HG03045 (cell line): Measurements from ENCODE around the gene CMTM5.

ENCODE experiments used
- ATAC-seq: cut with Tn5 transposase; IDR thresholded peaks from one replicate; pipeline ENCODE4 v1.9.1; 2021; ENCODE audit warnings: mild to moderate bottlenecking, moderate library complexity; ENCODE audit not compliant: unreplicated experiment

Gene CMTM5

GRCh38 chr14:23376482-23377197 lies at the start of gene CMTM5:
Gene CMTM5 (plus strand): TSS chr14:23377046. CDS start chr14:23377252, 206 bp downstream.
- no peak for ATAC-seq

DNA sequence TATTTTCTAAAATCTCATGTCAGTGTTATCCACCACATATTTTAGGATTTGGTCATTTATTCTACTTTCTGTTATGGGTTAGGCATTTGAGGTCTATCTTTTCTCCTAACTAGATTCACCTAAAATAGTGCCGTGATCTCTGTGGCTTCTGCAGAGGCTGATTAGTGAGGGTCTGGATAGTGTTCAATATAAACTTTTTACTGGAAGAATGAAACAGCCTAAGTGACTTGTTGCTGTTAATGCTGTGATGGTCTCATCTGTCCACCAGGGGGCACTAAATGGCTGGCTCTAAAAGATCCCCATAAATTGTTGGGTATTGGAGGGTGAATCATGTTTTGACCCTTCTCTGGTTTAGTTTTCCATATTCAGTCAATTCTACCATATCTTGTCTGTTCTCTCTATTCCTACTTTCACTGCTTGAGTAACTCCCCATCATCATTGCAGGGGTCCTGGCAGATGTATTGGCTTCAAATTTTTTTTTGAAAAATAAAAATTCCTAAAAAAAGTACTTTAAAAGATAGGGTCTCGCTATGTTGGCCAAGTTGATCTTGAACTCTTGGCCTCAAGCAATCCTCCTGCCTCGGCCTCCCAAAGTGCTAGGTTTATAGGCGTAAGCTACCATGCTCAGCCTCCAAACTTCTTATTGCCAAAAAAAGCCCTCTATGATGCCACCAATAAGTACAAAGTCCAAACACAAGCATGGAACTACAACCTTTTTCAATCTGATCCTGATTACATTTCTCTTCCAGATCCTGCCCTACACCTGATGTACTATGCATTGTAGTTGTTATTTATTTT lies 48.7 kb upstream of the CMTM5 start:
- ATAC-seq, result no peak

DNA sequence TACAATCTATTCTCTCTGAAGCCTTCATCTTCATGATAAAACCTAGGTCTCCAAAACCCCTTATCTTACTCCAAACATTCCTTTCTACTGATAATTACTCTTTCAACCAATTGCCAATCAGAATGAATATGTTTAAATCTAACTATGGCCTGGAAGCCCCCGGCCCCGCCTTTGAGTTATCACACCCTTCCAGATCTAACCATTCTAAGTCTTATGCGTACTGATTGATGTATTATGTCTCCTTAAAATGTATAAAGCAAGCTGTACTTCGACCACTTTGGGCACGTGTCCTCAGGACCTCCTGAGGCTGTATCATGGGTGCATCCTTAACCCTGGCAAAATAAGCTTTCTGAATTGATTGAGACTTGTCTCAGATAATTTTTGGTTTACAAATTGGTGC lies 41.2 kb upstream of the CMTM5 start:
- ATAC-seq, result no peak

- ATAC-seq, result no peak
Measured at GRCh38 chr14:23339506-23340268, 37.2 kb upstream of the CMTM5 start.

DNA sequence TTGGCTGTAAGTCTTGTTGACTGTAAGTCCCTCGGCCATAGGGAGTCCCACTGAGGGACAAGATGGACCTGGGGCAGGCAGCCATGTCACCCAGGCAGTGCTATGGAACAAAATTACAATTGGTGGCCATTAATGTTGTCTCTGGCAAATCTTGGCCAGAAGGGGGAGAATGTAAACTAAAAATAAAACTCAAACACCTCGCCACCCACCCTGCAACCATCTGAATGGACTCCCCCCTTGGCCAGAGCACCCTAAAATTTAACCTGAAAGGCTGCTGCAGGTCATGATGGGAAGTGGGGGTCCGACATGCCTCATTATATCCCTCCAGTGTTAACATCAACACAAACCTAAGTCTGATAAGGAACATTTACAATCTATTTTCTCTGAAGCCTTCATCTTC lies 32.4 kb upstream of the CMTM5 start:
- ATAC-seq, result no peak

GRCh38 chr14:23345987-23346692 lies 30.7 kb upstream of the CMTM5 start:
- no peak for ATAC-seq

- no peak for ATAC-seq
Measured at GRCh38 chr14:23346693-23347405, 30.0 kb upstream of the CMTM5 start.

GRCh38 chr14:23347406-23348296 lies 29.2 kb upstream of the CMTM5 start:
- ATAC-seq, result no peak

DNA sequence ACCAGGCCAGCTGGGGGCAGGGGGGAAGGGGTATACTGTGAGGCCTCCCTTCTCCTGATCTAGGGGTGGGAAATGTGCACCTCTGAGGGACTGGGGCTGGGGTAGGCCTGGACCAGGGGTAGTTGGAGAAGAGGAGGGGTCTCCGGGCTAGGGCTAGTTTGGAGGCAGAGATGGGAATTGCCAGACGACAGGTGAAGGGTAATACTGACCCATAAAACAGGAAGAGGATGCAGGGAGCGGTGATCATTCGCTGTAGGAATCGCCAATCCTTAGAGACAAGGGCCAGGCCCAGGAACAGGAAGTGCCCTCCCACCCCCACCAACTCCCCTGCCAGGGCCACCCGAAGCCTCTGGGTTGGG lies 28.6 kb upstream of the CMTM5 start:
- no peak for ATAC-seq

- ATAC-seq, result no peak
Measured at GRCh38 chr14:23349156-23349845, 27.5 kb upstream of the CMTM5 start.

DNA sequence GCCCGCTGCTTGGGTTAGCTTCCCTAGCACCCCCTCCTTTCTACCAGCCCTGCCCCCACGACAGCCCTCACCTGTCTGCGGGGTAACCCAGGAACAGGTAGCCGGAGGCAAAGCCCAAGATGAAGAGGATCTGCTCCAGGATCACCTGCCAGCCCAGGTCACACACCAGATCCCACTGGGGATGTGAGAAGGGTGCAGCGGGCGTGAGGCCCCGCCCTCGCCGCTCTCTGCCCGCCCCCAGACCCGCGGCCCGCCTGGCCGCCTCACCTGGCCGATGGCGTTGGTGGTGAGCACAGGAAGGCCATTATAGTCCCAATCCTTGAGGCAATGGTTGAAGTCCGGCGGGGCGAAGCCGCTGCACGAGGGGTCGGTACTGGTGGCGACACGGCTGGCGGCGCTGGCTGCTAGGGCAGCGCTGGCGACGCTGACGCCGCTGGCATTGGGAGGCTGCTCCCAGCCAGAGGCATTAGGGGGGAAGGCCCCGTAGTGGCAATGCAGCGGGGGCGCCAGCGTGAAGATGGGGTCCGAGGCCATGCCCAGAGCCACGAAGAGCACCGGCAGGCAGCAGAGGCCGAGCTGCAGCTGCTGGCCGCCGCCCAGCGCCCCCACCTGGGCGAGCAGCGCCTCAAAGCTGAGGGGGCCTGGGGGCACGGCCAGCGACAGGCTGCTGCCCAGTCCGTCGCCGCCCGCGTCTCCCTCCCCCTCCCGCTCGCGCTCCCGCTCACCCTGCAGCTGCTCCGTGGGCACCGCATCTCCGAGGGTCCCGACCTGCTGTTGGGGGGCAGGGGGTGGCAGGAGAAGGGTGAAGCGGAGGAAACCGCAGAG lies 25.0 kb upstream of the CMTM5 start:
- ATAC-seq, result no peak

DNA sequence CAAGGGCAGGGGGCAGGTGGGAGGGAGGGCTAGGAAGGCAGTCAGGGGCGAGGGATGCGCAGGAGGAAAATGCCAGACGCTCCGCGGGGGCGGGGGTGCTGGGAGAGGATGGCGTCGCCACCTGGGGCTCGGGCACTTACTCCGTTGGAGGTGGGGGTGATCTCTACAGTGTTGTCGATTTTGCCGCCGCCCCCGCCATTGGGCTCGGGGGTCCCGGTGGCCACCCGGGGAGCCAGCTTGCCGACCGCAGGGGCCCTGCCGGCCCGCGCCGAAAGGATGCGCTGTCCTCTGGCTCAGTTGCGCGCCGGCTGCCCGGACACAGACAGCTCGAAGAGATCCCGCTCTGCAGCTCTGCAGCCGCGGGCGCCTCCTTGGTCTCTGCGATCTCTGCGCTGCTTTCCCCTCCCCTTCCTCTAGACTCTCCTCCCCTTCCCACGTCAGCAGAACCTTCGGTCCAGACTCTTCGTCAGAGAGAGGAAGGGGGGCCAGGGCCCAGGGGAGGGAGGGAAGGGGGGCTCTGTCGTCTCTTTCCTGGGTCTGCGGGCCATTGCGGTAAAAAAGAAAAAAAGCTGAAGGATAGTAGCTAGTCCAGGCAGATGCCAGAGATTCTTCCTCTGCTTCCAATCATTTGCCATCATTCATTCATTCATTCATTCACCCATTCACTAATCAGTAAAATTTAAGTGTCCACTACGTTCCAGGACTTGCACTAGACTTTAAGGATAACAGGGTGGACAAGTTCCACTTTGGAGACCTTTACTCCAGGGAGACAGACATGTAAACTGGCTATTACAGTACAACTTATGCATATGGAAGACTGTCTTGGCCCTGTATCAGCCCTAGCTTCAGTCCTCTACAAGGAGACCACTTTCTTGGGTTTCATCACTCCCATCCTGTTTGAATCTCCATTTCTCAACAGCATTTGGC lies 24.1 kb upstream of the CMTM5 start, which contains the start of gene SLC22A17:
SLC22A17 (minus strand) TSS at position 382 of the 927 bp plus-strand sequence.
- ATAC-seq, result no peak

DNA sequence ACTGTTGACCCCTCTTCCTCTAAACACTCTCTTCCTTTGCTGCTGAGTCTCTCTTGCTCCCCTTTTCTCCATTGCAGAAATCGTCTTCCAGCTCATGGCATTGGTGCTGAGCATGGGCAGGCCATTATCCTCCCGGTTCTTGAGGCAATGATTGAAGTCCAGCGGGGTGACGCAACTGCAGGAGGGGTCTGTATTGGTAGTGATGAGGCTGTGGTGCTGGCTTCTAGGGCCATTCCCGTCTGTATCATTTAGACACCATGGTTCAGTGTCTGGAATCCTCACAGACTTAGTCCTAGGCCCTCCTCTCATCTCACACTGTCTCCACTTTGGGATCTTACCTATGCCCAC lies 23.4 kb upstream of the CMTM5 start:
- no peak for ATAC-seq

DNA sequence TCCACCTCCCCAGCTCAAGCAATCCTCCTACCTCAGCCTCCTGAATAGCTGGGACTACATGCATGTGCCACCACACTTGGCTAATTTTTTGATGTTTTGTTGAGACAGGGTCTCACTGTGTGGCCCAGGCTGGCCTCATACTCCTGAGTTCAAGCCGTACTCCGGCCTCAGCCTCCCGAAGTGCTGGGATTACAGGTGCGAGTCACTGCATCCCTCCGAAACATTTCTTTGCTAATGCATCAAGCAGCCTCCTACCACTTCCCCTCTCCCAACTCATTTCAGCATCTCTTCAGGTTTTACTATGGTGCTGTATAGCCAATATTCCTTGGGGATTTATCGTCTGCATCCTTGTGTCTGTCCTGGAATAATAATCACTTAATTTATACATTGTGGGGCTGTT lies 21.9 kb upstream of the CMTM5 start:
- ATAC-seq, result no peak

DNA sequence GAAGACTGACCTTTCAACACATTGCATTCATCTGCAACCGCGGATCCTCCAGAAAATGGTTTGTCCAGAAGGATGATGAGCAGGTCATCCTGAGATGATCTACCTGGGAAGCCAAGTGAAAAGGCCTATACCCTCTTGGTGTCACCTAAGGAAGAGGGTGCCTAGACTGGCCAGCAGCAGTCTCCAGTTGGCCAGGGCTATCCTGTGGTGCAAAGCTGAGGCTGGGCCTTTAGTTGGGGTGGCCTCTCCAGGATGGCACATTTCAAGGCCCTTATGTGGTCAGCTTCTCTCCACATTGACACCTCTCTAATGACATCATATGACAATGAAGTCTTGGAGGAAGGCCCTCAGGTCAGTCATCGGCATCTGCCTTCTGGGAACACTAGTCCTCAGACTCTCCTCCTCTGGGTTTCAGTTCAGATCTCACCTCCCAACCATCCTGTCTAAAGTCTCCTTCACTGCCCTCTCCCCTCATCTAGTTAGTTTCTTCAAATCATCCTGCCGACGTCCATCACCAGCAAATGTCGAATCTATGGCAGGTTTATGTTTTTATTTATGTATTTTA lies 20.9 kb upstream of the CMTM5 start:
- no peak for ATAC-seq

DNA sequence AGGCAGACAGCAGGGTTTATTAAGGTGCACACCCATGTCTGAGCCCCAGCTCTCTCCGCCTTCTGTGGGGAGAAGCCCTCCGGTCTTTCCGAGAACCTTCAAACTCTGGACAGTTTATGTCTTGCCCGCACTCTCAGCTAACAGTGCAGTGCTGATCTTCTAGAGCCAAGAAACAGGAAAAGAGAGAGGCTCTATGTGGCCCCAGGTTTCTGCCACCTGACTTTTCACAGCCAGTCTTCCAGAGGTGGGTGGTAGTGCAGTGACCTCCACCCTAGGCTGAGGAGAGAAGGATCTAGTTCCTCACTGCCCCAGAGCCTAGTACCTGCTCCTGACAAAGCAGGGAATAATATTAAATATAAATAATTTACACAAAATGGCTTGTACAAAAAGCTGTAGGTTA lies 20.2 kb upstream of the CMTM5 start:
- no peak for ATAC-seq

GRCh38 chr14:23357261-23357660 lies 19.6 kb upstream of the CMTM5 start:
- no peak for ATAC-seq
